HepG2 (cell line): ENCODE data around the gene NOTCH4. TPM values are rescaled to one million over a fixed set of nuclear protein-coding genes. Genes with fewer than 3 reads are reported as not detected.

Experiments
- AKAP8 ChIP-seq: sonication (generic); formaldehyde crosslinking; IDR thresholded peaks from 2 replicates; pipeline ENCODE4 v1.5.1; 2020; ENCODE audit warnings: mild to moderate bottlenecking, missing genetic modification reagents
- CHD2 ChIP-seq: IDR thresholded peaks from 2 replicates; pipeline ENCODE4 v1.6.1; 2011; ENCODE audit warnings: low read depth, low read length, improper control_type of control experiment
- ELK4 ChIP-seq: sonication (generic); formaldehyde crosslinking; IDR thresholded peaks from 2 replicates; pipeline ENCODE4 v1.9.0; 2021; ENCODE audit warnings: missing genetic modification reagents, borderline replicate concordance
- FIP1L1 ChIP-seq: fragments of 200-400 bp; formaldehyde crosslinking; IDR thresholded peaks from 2 replicates; pipeline ENCODE4 v1.6.1; 2018; ENCODE audit warnings: low read depth, mild to moderate bottlenecking, low read length, moderate library complexity, borderline replicate concordance; ENCODE audit not compliant: insufficient read depth
- FOXK2 ChIP-seq: fragments of 450-650 bp; IDR thresholded peaks from 2 replicates; pipeline ENCODE4 v1.6.1; 2016
- GABPA ChIP-seq, 2 experiments: IDR thresholded peaks; 2 replicates each; pipeline ENCODE4 v1.6.1; 2011 to 2016; ENCODE audit warnings: low read depth in 2 of 2, low read length in 1 of 2, missing biosample characterization in 1 of 2, missing genetic modification characterization in 1 of 2
- GABPB1 ChIP-seq: IDR thresholded peaks from 2 replicates; pipeline ENCODE4 v1.6.1; 2016; ENCODE audit warnings: mild to moderate bottlenecking, missing genetic modification reagents, moderate library complexity, missing compliant biosample characterization
- HIVEP1 ChIP-seq: sonication (generic); formaldehyde crosslinking; IDR thresholded peaks from 2 replicates; pipeline ENCODE4 v1.4.0; 2020; ENCODE audit warnings: mild to moderate bottlenecking, missing genetic modification reagents
- IKZF5 ChIP-seq: IDR thresholded peaks from 2 replicates; pipeline ENCODE4 v1.6.1; 2018; ENCODE audit warnings: missing genetic modification reagents, mild to moderate bottlenecking, missing compliant biosample characterization
- KDM5B ChIP-seq: sonication (generic); formaldehyde crosslinking; IDR thresholded peaks from 2 replicates; pipeline ENCODE4 v1.4.0; 2020; ENCODE audit warnings: missing genetic modification reagents, mild to moderate bottlenecking, borderline replicate concordance
- MEF2D ChIP-seq: sonication (generic); formaldehyde crosslinking; IDR thresholded peaks from 2 replicates; pipeline ENCODE4 v1.5.1; 2020; ENCODE audit warnings: mild to moderate bottlenecking, missing genetic modification reagents
- MTA3 ChIP-seq: sonication (generic); formaldehyde crosslinking; IDR thresholded peaks from 2 replicates; pipeline ENCODE4 v1.4.0; 2020; ENCODE audit warnings: missing genetic modification reagents
- PHF5A ChIP-seq: IDR thresholded peaks from one replicate; pipeline ENCODE4 v1.6.1; 2018; ENCODE audit warnings: low read depth, missing genetic modification reagents; ENCODE audit not compliant: unreplicated experiment
- RBFOX2 ChIP-seq: fragments of 200-400 bp; formaldehyde crosslinking; IDR thresholded peaks from 2 replicates; pipeline ENCODE4 v1.6.1; 2017; ENCODE audit warnings: low read depth, mild to moderate bottlenecking, low read length
- SETDB1 ChIP-seq: sonication (generic); formaldehyde crosslinking; IDR thresholded peaks from 2 replicates; pipeline ENCODE4 v1.5.1; 2020; ENCODE audit warnings: missing genetic modification reagents, mild to moderate bottlenecking, borderline replicate concordance
- SMARCC2 ChIP-seq: fragments of 450-650 bp; IDR thresholded peaks from 2 replicates; pipeline ENCODE4 v1.6.1; 2017; ENCODE audit warnings: antibody characterized with exemption, mild to moderate bottlenecking
- SYNCRIP ChIP-seq: fragments of 200-400 bp; formaldehyde crosslinking; IDR thresholded peaks from 2 replicates; pipeline ENCODE4 v1.6.1; 2018; ENCODE audit warnings: mild to moderate bottlenecking, low read depth, low read length; ENCODE audit not compliant: insufficient read depth
- TRIM22 ChIP-seq: fragments of 450-650 bp; IDR thresholded peaks from 2 replicates; pipeline ENCODE4 v1.6.1; 2017
- ZBTB38 ChIP-seq: sonication (generic); formaldehyde crosslinking; IDR thresholded peaks from 2 replicates; pipeline ENCODE4 v1.5.1; 2020; ENCODE audit warnings: mild to moderate bottlenecking, missing genetic modification reagents
- ZBTB46 ChIP-seq: sonication (generic); formaldehyde crosslinking; IDR thresholded peaks from 2 replicates; pipeline ENCODE4 v1.4.0; 2020; ENCODE audit warnings: mild to moderate bottlenecking, missing genetic modification reagents, borderline replicate concordance
- ZNF260 ChIP-seq: sonication (generic); formaldehyde crosslinking; IDR thresholded peaks from 2 replicates; pipeline ENCODE4 v1.4.0; 2020; ENCODE audit warnings: missing genetic modification reagents, low read depth, mild to moderate bottlenecking, borderline replicate concordance
- ZNF3 ChIP-seq: IDR thresholded peaks from 2 replicates; pipeline ENCODE4 v1.7.0; 2017; ENCODE audit warnings: inconsistent platforms
- ZNF7 ChIP-seq: IDR thresholded peaks from 2 replicates; pipeline ENCODE4 v1.6.1; 2016; ENCODE audit warnings: missing biosample characterization, missing genetic modification reagents
- ZNF83 ChIP-seq: sonication (generic); formaldehyde crosslinking; IDR thresholded peaks from 2 replicates; pipeline ENCODE4 v1.4.0; 2020; ENCODE audit warnings: missing genetic modification reagents, mild to moderate bottlenecking, borderline replicate concordance
- polyA plus RNA-seq, 8 experiments: library from polyadenylated mRNA; depleted of rRNA in 3 of 8; stranded (reverse) in 7 of 8; unstranded in 1 of 8; fragments of >200 nt; fragmentation: Illumina TruSeq in 4 of 8; extraction: Trizol in 4 of 8; gene quantifications; 2 replicates each; pipeline versions ENCODE4 v1.2.1 to v1.2.3, GENCODE V29; 2011 to 2016; ENCODE audit warnings: low read depth in 4 of 8, missing spikeins in 1 of 8, mixed read lengths in 1 of 8; ENCODE audit not compliant: insufficient read depth in 1 of 8
- total RNA-seq, 5 experiments: library from RNA; depleted of rRNA; stranded (reverse); fragments of >200 nt; fragmentation: Illumina TruSeq; extraction: Trizol; gene quantifications; 2 replicates each; pipeline ENCODE4 v1.2.3, GENCODE V29; 2016; ENCODE audit warnings: low read depth in 1 of 5

The NOTCH4 gene
- total and polyA plus RNA-seq, 2 of the 13 experiments (the other 11 are each of a cell fraction or from before 2014, with no cell fraction given), result 0.51 to 0.83 TPM

GRCh38 chr6:32177183-32177787 lies 46.6 kb downstream of the NOTCH4 start (continued):
- TF ChIP-seq FIP1L1, result no peak
- TF ChIP-seq ZBTB38, result no peak
- no peak for TF ChIP-seq FOXK2
- no peak for TF ChIP-seq SETDB1
- TF ChIP-seq PHF5A (CRISPR knock-in tag), result peak; percentile 17
- no peak for TF ChIP-seq MEF2D (CRISPR knock-in tag)
- no peak for TF ChIP-seq ZNF260 (CRISPR knock-in tag)
- no peak for TF ChIP-seq SYNCRIP
- no peak for TF ChIP-seq ZNF7 (CRISPR knock-in tag)
- TF ChIP-seq GABPB1 (CRISPR knock-in tag), result no peak
- no peak for TF ChIP-seq ZNF3 (CRISPR knock-in tag)
- TF ChIP-seq IKZF5 (CRISPR knock-in tag), result no peak
- peak; percentile 27; the same call in 1 of the 2 replicates for TF ChIP-seq KDM5B (CRISPR knock-in tag)
- no peak for TF ChIP-seq TRIM22
- no peak for TF ChIP-seq AKAP8 (CRISPR knock-in tag)
- 0 out of 2 replicates have a peak, but pooled peaks have one; percentile 28 for TF ChIP-seq ZBTB46 (CRISPR knock-in tag)
- TF ChIP-seq RBFOX2, result no peak; the same call in 1 of the 2 replicates
- TF ChIP-seq ELK4, result no peak
- TF ChIP-seq SMARCC2, result no peak
- no peak for TF ChIP-seq CHD2
- no peak for TF ChIP-seq GABPA (IDR thresholded peaks at IDR 0.05; ENCODE audit: low read depth, low read length)
- TF ChIP-seq GABPA (CRISPR knock-in tag; IDR thresholded peaks at IDR 0.05; ENCODE audit: low read depth), result peak; percentile 9; the same call in 1 of the 2 replicates
- no peak for TF ChIP-seq ZNF83 (CRISPR knock-in tag)
- no peak for TF ChIP-seq MTA3 (CRISPR knock-in tag)
- TF ChIP-seq HIVEP1 (CRISPR knock-in tag), result no peak
